Nephron (organoid): ENCODE results near the gene SHROOM1.

Experiments used
- H3K27ac Mint-ChIP-seq, 3 experiments: 2 replicates each; pipeline ENCODE4 v1.8.0; 2020; ENCODE audit warnings: mixed read lengths in 3 of 3, mild to moderate bottlenecking in 2 of 3, moderate library complexity in 1 of 3
- H3K27me3 Mint-ChIP-seq: 2 replicates; pipeline ENCODE4 v1.8.0; 2021; ENCODE audit warnings: low read depth, mild to moderate bottlenecking, moderate library complexity, mixed read lengths
- H3K36me3 Mint-ChIP-seq: 2 replicates; pipeline ENCODE4 v1.8.0; 2020; ENCODE audit warnings: low read depth, mixed read lengths
- H3K4me1 Mint-ChIP-seq: 2 replicates; pipeline ENCODE4 v1.8.0; 2020; ENCODE audit warnings: mixed read lengths
- H3K4me3 Mint-ChIP-seq, 3 experiments: 2 replicates each; pipeline ENCODE4 v1.8.0; 2020; ENCODE audit warnings: mild to moderate bottlenecking in 3 of 3, mixed read lengths in 3 of 3, moderate library complexity in 2 of 3
- H3K9me3 Mint-ChIP-seq: 2 replicates; pipeline ENCODE4 v1.8.0; 2020; ENCODE audit warnings: mixed read lengths
- CTCF ChIP-seq, 3 experiments: fragments of 200-600 bp; sonication (generic); IDR thresholded peaks; one replicate each; pipeline ENCODE4 v1.5.0; 2021; ENCODE audit warnings: antibody characterized with exemption in 3 of 3; ENCODE audit not compliant: unreplicated experiment in 3 of 3

The SHROOM1 gene

DNA sequence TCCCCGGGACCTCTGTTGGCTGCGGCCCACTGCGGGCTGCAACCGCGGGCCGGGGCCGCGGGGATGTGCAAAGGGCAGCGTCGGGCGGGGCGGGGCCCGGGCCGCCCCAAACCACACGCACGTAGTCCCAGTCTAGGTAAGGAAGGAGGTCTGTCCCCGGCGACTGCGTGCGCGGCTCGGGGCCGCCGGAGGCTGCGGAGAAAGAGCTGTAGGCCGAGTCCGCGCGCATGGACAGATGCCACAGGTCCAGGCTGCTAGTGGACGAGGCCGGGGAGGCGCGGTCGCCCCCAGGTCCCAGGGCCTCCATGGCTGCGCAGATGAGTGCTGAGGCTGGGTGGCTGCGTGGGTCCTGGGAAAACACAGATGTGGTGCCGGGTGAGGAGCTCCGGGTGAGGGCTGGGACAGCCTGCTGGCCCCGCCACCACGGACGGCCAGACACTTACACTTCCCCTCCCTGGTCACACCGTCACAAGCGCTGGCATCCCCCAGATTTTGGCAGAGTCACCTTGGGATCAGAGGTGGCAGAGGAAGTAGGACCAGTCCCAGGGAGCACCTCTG, 4.5 kb downstream of the SHROOM1 start:
- H3K4me1 Mint-ChIP-seq: peaks cover 7% of the 10 kb centered on the region
- no peaks in the 10 kb centered on the region for H3K9me3 Mint-ChIP-seq
- no peak overlapping the region for H3K27ac Mint-ChIP-seq
- peaks cover 68% of the 10 kb centered on the region for H3K27me3 Mint-ChIP-seq
- H3K36me3 Mint-ChIP-seq: no peaks in the 10 kb centered on the region
- H3K4me3 Mint-ChIP-seq: no peak overlapping the region
- TF ChIP-seq CTCF (IDR thresholded peaks at IDR 0.05; ENCODE audit: unreplicated experiment in 3 of 3): no peak

DNA sequence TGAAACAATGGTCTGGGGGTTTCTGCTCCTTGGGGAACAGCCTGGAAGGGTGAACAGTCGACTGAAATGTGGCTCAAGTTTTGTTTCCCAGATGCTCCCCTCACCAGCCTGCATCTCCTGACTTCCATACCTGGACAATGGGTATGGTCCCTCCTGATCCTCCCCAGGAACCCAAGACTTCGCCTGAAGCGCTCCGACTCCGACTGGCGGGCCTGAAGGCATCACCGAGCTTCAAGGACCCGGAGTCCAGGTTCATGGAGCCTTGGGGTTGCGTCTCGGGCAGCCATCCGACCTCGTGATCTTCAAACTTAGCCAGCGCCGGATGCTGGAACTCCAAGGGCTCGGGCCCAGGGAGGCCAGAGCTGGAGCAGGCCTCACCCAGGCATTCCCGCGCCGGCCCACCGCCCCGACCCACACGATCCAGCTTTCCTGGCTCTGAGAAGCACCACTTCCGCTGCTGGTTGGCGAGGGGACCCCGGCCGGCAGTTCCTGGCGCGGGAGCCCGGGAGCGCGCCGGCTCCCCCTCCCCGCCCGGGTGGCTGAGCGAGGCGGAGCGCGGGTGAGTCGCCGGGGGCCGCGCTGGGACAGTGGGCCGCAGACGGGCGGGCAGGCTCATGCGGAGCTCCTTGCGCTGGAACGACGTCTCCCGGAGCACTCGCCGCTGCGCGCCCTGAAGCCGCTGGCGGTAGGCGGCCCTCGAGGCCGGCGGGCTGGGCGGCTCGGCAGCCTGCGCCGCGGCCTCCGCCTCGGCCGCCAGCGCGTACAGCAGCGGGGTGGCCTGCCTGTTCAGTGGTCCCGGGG, 5.2 kb downstream of the SHROOM1 start:
- no peaks in the 10 kb centered on the region for H3K9me3 Mint-ChIP-seq
- H3K27me3 Mint-ChIP-seq: peaks cover 73% of the 10 kb centered on the region
- H3K36me3 Mint-ChIP-seq: no peaks in the 10 kb centered on the region
- H3K27ac Mint-ChIP-seq: no peak overlapping the region
- no peak for TF ChIP-seq CTCF (IDR thresholded peaks at IDR 0.05; ENCODE audit: unreplicated experiment in 3 of 3)
- H3K4me1 Mint-ChIP-seq: peaks cover 10% of the 10 kb centered on the region
- peak overlapping the region in 1 of 3 experiments; percentile 26 for H3K4me3 Mint-ChIP-seq

- H3K9me3 Mint-ChIP-seq: no peaks in the 10 kb centered on the region
- no peak for TF ChIP-seq CTCF (IDR thresholded peaks at IDR 0.05; ENCODE audit: unreplicated experiment in 3 of 3)
- no peaks in the 10 kb centered on the region for H3K36me3 Mint-ChIP-seq
- peaks cover 70% of the 10 kb centered on the region for H3K27me3 Mint-ChIP-seq
- H3K4me3 Mint-ChIP-seq: peak overlapping the region in 1 of 3 experiments; percentile 13
- no peak overlapping the region for H3K27ac Mint-ChIP-seq
- H3K4me1 Mint-ChIP-seq: peaks cover 13% of the 10 kb centered on the region
These were observed 6.0 kb downstream of the SHROOM1 start for GRCh38 chr5:132824426-132824825.

DNA sequence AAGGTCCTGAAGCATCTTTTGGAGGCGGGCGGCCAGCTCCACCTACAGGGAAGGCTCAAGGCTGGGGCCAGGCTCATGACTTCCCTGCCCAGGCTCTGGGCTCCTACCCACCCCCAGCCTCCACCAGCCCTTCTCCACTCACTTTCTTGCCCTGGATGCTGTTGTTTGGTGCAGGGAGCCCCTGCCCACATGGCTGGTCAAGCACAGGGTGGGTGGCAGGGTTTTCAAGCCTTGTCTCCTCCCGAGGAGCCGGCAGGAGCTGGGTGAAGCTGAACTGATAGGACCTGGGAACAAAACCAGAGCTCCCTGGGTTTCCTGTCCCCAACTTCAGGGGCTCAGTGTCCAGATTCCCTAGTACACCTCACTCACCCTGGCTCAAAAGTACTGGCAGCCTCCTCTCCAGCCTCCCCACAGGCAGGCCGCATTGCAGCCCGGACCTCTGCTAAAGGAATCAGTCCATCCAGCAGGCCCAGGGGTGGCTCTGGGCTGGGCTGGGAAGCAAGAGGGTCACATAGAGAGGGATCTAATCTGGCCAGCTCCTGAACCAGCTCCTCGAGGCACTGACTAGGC, 6.9 kb downstream of the SHROOM1 start:
- H3K27me3 Mint-ChIP-seq: peaks cover 70% of the 10 kb centered on the region
- H3K4me3 Mint-ChIP-seq: peak overlapping the region in 2 of 3 experiments; percentile 30 to 70
- H3K36me3 Mint-ChIP-seq: no peaks in the 10 kb centered on the region
- H3K4me1 Mint-ChIP-seq: peaks cover 13% of the 10 kb centered on the region
- TF ChIP-seq CTCF (IDR thresholded peaks at IDR 0.05; ENCODE audit: unreplicated experiment in 3 of 3): no peak
- H3K27ac Mint-ChIP-seq: no peak overlapping the region
- no peaks in the 10 kb centered on the region for H3K9me3 Mint-ChIP-seq

GRCh38 chr5:132822650-132823480, 7.6 kb downstream of the SHROOM1 start:
- no peaks in the 10 kb centered on the region for H3K9me3 Mint-ChIP-seq
- peak in 1 of 3 experiments; percentile 10 for TF ChIP-seq CTCF (IDR thresholded peaks at IDR 0.05; ENCODE audit: unreplicated experiment in 3 of 3)
- no peak overlapping the region for H3K27ac Mint-ChIP-seq
- H3K27me3 Mint-ChIP-seq: peaks cover 70% of the 10 kb centered on the region
- H3K4me3 Mint-ChIP-seq: peak overlapping the region; percentile 61 to 70 (median 64)
- peaks cover 13% of the 10 kb centered on the region for H3K4me1 Mint-ChIP-seq
- H3K36me3 Mint-ChIP-seq: no peaks in the 10 kb centered on the region
